Calu3 (cell line): Measurements from ENCODE around the gene PSAPL1. TPM values are rescaled to one million over a fixed set of nuclear protein-coding genes. Genes with fewer than 3 reads are reported as not detected.

Source experiments
- BruUV-seq: library from RNA; stranded (reverse); fragments of 400-500 nt; replicated peaks from 2 replicates; lab custom pipeline; 2021; lab: Mats Ljungman, UMichigan
- CTCF ChIA-PET: fragments of 300-600 bp; sonication (Branson Sonifier 250); formaldehyde crosslinking; loops from one replicate; lab custom pipeline; 2022; ENCODE audit warnings: antibody characterized with exemption; lab: Charles Lee
- DNase-seq: peaks from one replicate; pipeline ENCODE4 v3.0.0; 2022
- H3K27ac Mint-ChIP-seq: one replicate; pipeline ENCODE4 v1.8.0; 2022; ENCODE audit warnings: mixed read lengths; ENCODE audit not compliant: unreplicated experiment
- H3K27me3 Mint-ChIP-seq: one replicate; pipeline ENCODE4 v1.8.0; 2022; ENCODE audit warnings: mixed read lengths; ENCODE audit not compliant: unreplicated experiment
- H3K36me3 Mint-ChIP-seq: one replicate; pipeline ENCODE4 v1.8.0; 2022; ENCODE audit warnings: mild to moderate bottlenecking, moderate library complexity, mixed read lengths; ENCODE audit not compliant: insufficient read depth, unreplicated experiment
- H3K4me1 Mint-ChIP-seq: one replicate; pipeline ENCODE4 v1.8.0; 2022; ENCODE audit warnings: mild to moderate bottlenecking, low read depth, mixed read lengths; ENCODE audit not compliant: unreplicated experiment
- H3K4me3 Mint-ChIP-seq: one replicate; pipeline ENCODE4 v1.8.0; 2022; ENCODE audit warnings: mild to moderate bottlenecking, low read depth, moderate library complexity, mixed read lengths; ENCODE audit not compliant: unreplicated experiment
- H3K9me3 Mint-ChIP-seq: one replicate; pipeline ENCODE4 v1.8.0; 2022; ENCODE audit warnings: low read depth, mixed read lengths; ENCODE audit not compliant: unreplicated experiment
- intact Hi-C: fragments of 100-400 bp; cut with micrococcal nuclease; formaldehyde crosslinking; loops from one replicate; pipeline ENCODE4 v1.10.0; 2022; ENCODE audit not compliant: unreplicated experiment
- total RNA-seq: library from RNA; stranded (reverse); gene quantifications from 2 replicates; pipeline ENCODE4 v1.2.3, GENCODE V29; 2022
- TF ChIP-seq, protein P1 (sequence below): fragments of 200-600 bp; IDR thresholded peaks from one replicate; pipeline ENCODE4 v1.8.0; 2022; ENCODE audit warnings: antibody characterized with exemption; ENCODE audit not compliant: unreplicated experiment

Gene PSAPL1
- total RNA-seq, 1 experiment from 2014 or later, result not detected

DNA sequence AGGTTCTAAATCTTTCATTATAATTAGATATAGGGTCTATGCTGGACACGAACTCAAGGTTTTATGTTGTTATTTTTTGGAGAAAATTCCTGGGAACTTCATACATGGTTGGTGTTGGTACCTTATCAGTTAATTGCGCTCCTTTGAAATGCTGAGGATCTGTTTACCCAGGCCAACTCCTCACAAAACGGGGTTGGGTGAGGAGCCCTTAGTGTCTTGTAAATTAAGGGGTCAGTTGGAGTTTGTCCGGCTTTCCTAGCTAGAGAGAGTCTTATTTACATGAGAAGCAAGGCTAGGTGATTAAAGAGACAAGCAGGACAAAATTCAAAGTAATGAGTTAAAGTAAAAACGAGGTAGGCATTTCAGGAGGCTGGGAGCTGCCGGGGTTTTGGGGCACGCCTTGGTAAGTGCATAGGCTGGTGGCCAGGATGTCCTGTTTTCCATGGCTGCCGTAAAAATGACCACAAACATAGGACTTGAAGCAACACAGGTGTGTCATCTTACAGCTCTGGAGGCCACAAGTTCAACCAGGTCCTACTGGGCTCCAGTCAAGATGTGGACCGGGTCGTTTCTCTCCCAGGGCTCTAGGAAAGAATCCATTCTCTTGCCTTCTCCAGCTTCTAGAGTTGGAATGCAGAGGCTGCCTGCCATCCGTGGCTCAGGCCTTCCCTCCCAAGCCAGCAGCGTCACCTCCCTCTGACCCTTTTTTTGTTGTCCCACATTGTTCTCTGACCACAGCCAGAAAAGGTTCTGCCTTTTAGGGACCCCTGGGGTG lies 19.8 kb downstream of the PSAPL1 start:
- Mint-ChIP-seq H3K27ac (no peak overlapping the region), H3K4me3 (no peak overlapping the region), H3K27me3 (peaks cover 56% of the 10 kb centered on the region), H3K4me1 (peaks cover 7% of the 10 kb centered on the region), H3K36me3 (peaks cover 5% of the 10 kb centered on the region), H3K9me3 (peaks cover 3% of the 10 kb centered on the region)
- CTCF ChIA-PET, result no interaction called here
- intact Hi-C loops, result no loop called here
- DNase-seq, result no peak
- TF ChIP-seq, protein P1, sequence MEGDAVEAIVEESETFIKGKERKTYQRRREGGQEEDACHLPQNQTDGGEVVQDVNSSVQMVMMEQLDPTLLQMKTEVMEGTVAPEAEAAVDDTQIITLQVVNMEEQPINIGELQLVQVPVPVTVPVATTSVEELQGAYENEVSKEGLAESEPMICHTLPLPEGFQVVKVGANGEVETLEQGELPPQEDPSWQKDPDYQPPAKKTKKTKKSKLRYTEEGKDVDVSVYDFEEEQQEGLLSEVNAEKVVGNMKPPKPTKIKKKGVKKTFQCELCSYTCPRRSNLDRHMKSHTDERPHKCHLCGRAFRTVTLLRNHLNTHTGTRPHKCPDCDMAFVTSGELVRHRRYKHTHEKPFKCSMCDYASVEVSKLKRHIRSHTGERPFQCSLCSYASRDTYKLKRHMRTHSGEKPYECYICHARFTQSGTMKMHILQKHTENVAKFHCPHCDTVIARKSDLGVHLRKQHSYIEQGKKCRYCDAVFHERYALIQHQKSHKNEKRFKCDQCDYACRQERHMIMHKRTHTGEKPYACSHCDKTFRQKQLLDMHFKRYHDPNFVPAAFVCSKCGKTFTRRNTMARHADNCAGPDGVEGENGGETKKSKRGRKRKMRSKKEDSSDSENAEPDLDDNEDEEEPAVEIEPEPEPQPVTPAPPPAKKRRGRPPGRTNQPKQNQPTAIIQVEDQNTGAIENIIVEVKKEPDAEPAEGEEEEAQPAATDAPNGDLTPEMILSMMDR, result no peak
- BruUV-seq, result no TSS peak

DNA sequence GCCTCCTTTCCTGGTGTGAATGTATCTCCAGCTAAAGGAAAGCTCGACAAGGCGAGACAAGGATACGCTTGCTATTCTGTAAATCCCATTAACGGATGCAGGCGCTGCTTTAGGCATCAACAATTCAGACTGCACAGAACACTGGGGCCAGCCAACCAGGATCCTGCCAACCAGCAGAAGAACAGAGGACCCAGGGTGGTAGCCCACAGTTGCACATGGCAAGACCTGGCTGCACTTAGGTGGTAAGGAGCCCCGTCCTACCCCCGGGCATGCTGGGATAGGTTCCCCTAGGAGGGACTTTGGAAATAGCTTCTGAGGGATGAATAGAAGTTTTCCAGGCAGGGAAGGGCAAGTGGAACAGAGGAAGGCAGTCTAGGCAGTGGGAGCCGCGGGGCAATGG lies 20.7 kb downstream of the PSAPL1 start:
- Mint-ChIP-seq H3K4me1 (peaks cover 7% of the 10 kb centered on the region), H3K9me3 (peaks cover 6% of the 10 kb centered on the region), H3K36me3 (peaks cover 5% of the 10 kb centered on the region), H3K27me3 (peaks cover 64% of the 10 kb centered on the region), H3K27ac (no peak overlapping the region), H3K4me3 (no peak overlapping the region)
- DNase-seq, result no peak
- TF ChIP-seq, protein P1, result no peak
- CTCF ChIA-PET, result no interaction called here
- intact Hi-C loops, result no loop called here
- BruUV-seq, result no TSS peak

DNA sequence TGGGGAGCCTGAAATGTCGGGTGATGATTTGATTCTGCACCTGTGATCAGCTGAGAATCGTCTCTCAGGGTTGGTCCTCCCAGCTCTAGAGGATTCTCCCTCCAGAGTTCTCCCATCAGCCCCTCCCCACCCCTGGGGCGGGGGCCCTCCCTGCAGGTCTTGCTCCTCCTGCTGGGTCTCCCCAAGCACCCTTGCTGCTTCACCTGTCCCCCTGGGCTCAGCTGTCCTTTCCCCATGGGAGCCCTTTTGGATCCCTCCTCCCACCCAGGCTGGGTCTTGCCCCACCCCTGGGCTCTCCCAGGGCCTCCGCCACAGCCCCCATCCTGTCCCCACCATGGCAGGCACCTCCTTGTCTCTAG lies 22.2 kb downstream of the PSAPL1 start:
- TF ChIP-seq, protein P1, result no peak
- BruUV-seq, result no TSS peak
- H3K36me3 Mint-ChIP-seq, result peaks cover 5% of the 10 kb centered on the region

GRCh38 chr4:7411896-7412553 lies 22.7 kb downstream of the PSAPL1 start:
- CTCF ChIA-PET, result no interaction called here

More for the DNA sequence above, 22.2 kb downstream of the PSAPL1 start:
- peaks cover 60% of the 10 kb centered on the region for H3K27me3 Mint-ChIP-seq
- H3K27ac Mint-ChIP-seq, result no peak overlapping the region
- H3K9me3 Mint-ChIP-seq, result peaks cover 10% of the 10 kb centered on the region
- CTCF ChIA-PET, result no interaction called here
- no peak overlapping the region for H3K4me3 Mint-ChIP-seq
- H3K4me1 Mint-ChIP-seq, result peaks cover 7% of the 10 kb centered on the region
- no peak for DNase-seq
- intact Hi-C loops, result no loop called here

More at GRCh38 chr4:7411896-7412553, 22.7 kb downstream of the PSAPL1 start:
- Mint-ChIP-seq H3K36me3 (peaks cover 5% of the 10 kb centered on the region), H3K27me3 (peaks cover 58% of the 10 kb centered on the region), H3K4me1 (peaks cover 7% of the 10 kb centered on the region), H3K9me3 (peaks cover 10% of the 10 kb centered on the region), H3K4me3 (no peak overlapping the region), H3K27ac (no peak overlapping the region)
- BruUV-seq, result no TSS peak
- DNase-seq, result no peak
- TF ChIP-seq, protein P1, result no peak
- intact Hi-C loops, result no loop called here
